CD4-positive, alpha-beta T cell (primary cell): ENCODE measurements around the gene CREB3L2. TPM values are rescaled to one million over a fixed set of nuclear protein-coding genes. Genes with fewer than 3 reads are reported as not detected.

Experiments used
- ATAC-seq: fragments of 200-7000 bp; cut with Tn5 transposase; one replicate; pipeline ENCODE4 v1.10.0; 2022; ENCODE audit warnings: mild to moderate bottlenecking; ENCODE audit not compliant: poor library complexity
- CTCF ChIA-PET: fragments of 350-600 bp; sonication (Branson Sonifier 250); formaldehyde crosslinking; loops from one replicate; lab custom pipeline; 2021; ENCODE audit warnings: antibody characterized with exemption, inconsistent platforms; lab: Charles Lee
- POLR2A ChIA-PET: fragments of 350-600 bp; sonication (Branson Sonifier 250); formaldehyde crosslinking; loops from one replicate; lab custom pipeline; 2021; ENCODE audit warnings: antibody characterized with exemption, inconsistent platforms; lab: Charles Lee
- DNase-seq, 14 experiments: peaks; one replicate each; pipeline ENCODE4 v3.0.0-alpha.2; 2013 to 2020; ENCODE audit warnings: mixed read lengths in 2 of 14
- H3K27ac ChIP-seq, 2 donors: one replicate each; pipeline versions ENCODE4 v1.5.1 to v1.7.0; 2013; ENCODE audit warnings: low read length in 2 of 2, low read depth in 1 of 2, mild to moderate bottlenecking in 1 of 2
- H3K27me3 ChIP-seq, 2 experiments: 1 replicate in 1 of 2; 2 replicates in 1 of 2; pipeline versions ENCODE4 v1.6.1 to v1.7.0; 2013; ENCODE audit warnings: low read length in 2 of 2, control low read depth in 1 of 2, mild to moderate bottlenecking in 1 of 2, moderate library complexity in 1 of 2; ENCODE audit not compliant: insufficient read depth in 2 of 2, control insufficient read depth in 1 of 2
- H3K36me3 ChIP-seq: one replicate; pipeline ENCODE4 v1.6.1; 2013; ENCODE audit warnings: low read length, control low read depth; ENCODE audit not compliant: insufficient read depth
- H3K4me1 ChIP-seq: one replicate; pipeline ENCODE4 v1.6.1; 2013; ENCODE audit warnings: low read length, control low read depth; ENCODE audit not compliant: insufficient read depth
- H3K4me3 ChIP-seq: one replicate; pipeline ENCODE4 v1.5.1; 2013; ENCODE audit warnings: mild to moderate bottlenecking, low read length, moderate library complexity
- H3K9me3 ChIP-seq, 2 experiments: 1 replicate in 1 of 2; 2 replicates in 1 of 2; pipeline versions ENCODE4 v1.6.1 to v1.7.0; 2013; ENCODE audit warnings: low read length in 2 of 2, mild to moderate bottlenecking in 2 of 2, control low read depth in 1 of 2, moderate library complexity in 1 of 2; ENCODE audit not compliant: control insufficient read depth in 1 of 2, insufficient read depth in 1 of 2
- H3K27ac Mint-ChIP-seq: one replicate; pipeline ENCODE4 v1.8.0; 2020; ENCODE audit warnings: mixed read lengths
- H3K27me3 Mint-ChIP-seq: one replicate; pipeline ENCODE4 v1.8.0; 2021; ENCODE audit warnings: mixed read lengths
- H3K36me3 Mint-ChIP-seq: one replicate; pipeline ENCODE4 v1.8.0; 2021; ENCODE audit warnings: low read depth, mixed read lengths
- H3K4me1 Mint-ChIP-seq: one replicate; pipeline ENCODE4 v1.8.0; 2021; ENCODE audit warnings: low read depth, mixed read lengths
- H3K4me3 Mint-ChIP-seq: one replicate; pipeline ENCODE4 v1.8.0; 2020; ENCODE audit warnings: mild to moderate bottlenecking, mixed read lengths
- H3K9me3 Mint-ChIP-seq: one replicate; pipeline ENCODE4 v1.8.0; 2020; ENCODE audit warnings: mixed read lengths
- intact Hi-C, 2 experiments: fragments of 100-400 bp; cut with DNase I in 1 of 2; cut with micrococcal nuclease in 1 of 2; formaldehyde crosslinking; loops; one replicate each; pipeline versions ENCODE4 v1.15.1 to v1.9.0; 2023 to 2025; cut with DNase I, micrococcal nuclease
- total RNA-seq, 174 experiments: library from RNA in 2 of 174; stranded (reverse) in 2 of 174; gene quantifications; one replicate each; pipeline ENCODE4 v1.2.3 and lab custom pipeline; 2021 to 2026
- TF ChIP-seq, protein P1 (sequence below): fragments of 200-600 bp; IDR thresholded peaks from one replicate; pipeline ENCODE4 v1.8.0; 2022; ENCODE audit warnings: antibody characterized with exemption, mild to moderate bottlenecking

Gene CREB3L2
- total RNA-seq, 2 experiments from 2014 or later = 11.7 to 12.9 TPM

DNA sequence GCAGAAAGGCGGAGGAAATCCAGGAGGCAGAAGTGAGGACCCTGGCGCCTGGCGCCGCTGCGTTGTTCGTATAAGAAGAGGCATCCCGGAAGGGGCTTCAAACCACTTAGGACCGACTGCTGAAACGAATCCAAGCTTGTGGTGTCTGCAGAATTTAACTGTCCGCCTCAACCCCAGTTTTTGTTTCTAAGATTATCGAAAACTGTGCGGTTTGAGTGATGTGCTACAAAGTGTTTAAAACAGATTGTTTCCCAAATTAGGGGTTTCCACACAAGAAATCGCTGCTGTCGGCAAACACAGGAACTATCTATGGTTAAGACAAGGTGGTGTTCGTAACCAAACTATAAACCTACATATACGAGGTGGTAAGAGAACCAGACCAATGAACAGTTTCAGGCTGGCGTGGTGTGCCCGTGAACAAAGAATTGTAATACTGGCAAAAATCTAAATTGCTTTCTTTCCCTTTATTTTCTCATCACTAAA is 154.3 kb downstream of the CREB3L2 start:
- ChIA-PET CTCF (no interaction called here), POLR2A (no interaction called here)
- no peak overlapping the region for H3K4me3 ChIP-seq
- H3K36me3 Mint-ChIP-seq = no peaks in the 10 kb centered on the region
- H3K36me3 ChIP-seq = no peaks in the 10 kb centered on the region
- H3K27ac Mint-ChIP-seq = no peak overlapping the region
- peaks cover 42 to 57% of the 10 kb centered on the region in 2 experiments for H3K27me3 ChIP-seq
- DNase-seq = no peak
- ATAC-seq = no peak
- TF ChIP-seq, protein P1, sequence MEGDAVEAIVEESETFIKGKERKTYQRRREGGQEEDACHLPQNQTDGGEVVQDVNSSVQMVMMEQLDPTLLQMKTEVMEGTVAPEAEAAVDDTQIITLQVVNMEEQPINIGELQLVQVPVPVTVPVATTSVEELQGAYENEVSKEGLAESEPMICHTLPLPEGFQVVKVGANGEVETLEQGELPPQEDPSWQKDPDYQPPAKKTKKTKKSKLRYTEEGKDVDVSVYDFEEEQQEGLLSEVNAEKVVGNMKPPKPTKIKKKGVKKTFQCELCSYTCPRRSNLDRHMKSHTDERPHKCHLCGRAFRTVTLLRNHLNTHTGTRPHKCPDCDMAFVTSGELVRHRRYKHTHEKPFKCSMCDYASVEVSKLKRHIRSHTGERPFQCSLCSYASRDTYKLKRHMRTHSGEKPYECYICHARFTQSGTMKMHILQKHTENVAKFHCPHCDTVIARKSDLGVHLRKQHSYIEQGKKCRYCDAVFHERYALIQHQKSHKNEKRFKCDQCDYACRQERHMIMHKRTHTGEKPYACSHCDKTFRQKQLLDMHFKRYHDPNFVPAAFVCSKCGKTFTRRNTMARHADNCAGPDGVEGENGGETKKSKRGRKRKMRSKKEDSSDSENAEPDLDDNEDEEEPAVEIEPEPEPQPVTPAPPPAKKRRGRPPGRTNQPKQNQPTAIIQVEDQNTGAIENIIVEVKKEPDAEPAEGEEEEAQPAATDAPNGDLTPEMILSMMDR = no peak
- peaks cover 0 to 6% of the 10 kb centered on the region in 2 experiments for H3K9me3 ChIP-seq
- H3K4me1 Mint-ChIP-seq = no peaks in the 10 kb centered on the region
- no peak overlapping the region for H3K27ac ChIP-seq
- H3K4me3 Mint-ChIP-seq = peak overlapping the region; percentile 32
- H3K4me1 ChIP-seq = peaks cover 12% of the 10 kb centered on the region
- H3K9me3 Mint-ChIP-seq = no peaks in the 10 kb centered on the region
- intact Hi-C loops = no loop called here
- H3K27me3 Mint-ChIP-seq = peaks cover 81% of the 10 kb centered on the region

DNA sequence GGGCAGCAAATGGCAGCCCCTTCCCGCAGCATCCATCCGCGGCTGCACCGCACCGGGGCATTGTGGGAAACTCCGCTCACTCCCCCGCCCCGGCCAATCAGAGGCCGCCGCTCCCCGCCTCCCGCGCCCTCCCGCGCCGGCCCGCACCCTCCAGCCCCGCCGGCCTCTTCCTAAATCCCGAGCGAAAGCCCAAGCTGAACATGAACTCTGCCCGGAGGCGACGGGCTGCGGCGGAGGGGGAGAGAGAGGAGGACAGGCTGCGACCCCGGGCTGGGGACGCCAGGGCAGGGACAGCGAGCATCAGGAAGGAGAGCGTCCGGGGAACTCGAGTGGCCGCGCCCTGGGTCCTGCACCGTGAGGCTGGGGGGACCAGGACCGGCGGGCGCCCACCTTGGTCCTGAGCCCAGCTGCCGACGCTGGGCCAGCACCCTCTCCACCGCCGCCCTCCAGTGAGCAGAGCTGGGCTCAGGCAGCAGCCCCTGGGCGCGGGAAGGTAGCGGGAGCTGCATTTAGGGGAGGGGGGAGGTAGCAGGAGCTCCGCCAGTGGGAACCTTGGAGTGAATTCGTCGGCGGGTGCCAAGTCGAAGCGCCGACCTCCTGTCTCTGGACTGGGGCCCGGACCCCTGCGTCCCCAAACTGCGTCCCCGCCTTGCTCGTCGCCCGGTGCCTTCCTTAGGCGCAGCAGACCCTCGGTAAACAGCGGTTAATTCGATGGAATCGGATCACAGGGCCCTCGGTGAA is 154.9 kb downstream of the CREB3L2 start, which contains the start of gene DGKI:
TSS of gene DGKI (minus strand) at position 148 of the 741 bp plus-strand sequence.
- Histone ChIP-seq H3K9me3 (peaks cover 0 to 6% of the 10 kb centered on the region in 2 experiments), H3K4me1 (peaks cover 12% of the 10 kb centered on the region), H3K27me3 (peaks cover 42 to 61% of the 10 kb centered on the region in 2 experiments), H3K27ac (no peak within 1 kb of the TSS), H3K36me3 (no peaks in the 10 kb centered on the region), H3K4me3 (peak within 1 kb of the TSS; percentile 12)
- H3K9me3 Mint-ChIP-seq = no peaks in the 10 kb centered on the region
- POLR2A ChIA-PET = no interaction called here
- H3K27me3 Mint-ChIP-seq = peaks cover 86% of the 10 kb centered on the region
- H3K27ac Mint-ChIP-seq = no peak within 1 kb of the TSS
- peak within 1 kb of the TSS; percentile 32 for H3K4me3 Mint-ChIP-seq
- H3K36me3 Mint-ChIP-seq = no peaks in the 10 kb centered on the region
- H3K4me1 Mint-ChIP-seq = no peaks in the 10 kb centered on the region
- intact Hi-C loops = no loop called here
- DNase-seq (peak in 2 of 14 experiments; percentile 4 to 6), ATAC-seq (no peak)
- CTCF ChIA-PET = no interaction called here
- TF ChIP-seq, protein P1 = no peak

DNA sequence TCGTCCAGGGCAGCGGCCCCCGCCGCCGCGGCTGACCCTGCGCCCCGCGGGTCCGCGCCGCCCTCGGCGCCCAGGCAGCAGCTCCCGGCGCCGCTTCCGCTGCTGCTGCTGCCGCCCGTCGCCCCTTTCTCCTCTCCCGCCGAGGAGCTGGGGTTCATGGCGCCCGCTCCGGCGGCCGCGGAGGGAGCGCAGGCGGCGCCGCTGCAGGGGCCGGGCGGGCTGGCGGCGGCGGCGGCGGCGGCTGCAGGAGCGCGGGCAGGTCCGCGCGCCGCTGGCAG is 155.4 kb downstream of the CREB3L2 start:
- H3K36me3 ChIP-seq = no peaks in the 10 kb centered on the region
- intact Hi-C loops = no loop called here
- TF ChIP-seq, protein P1 = no peak
- Mint-ChIP-seq H3K4me3 (no peak overlapping the region), H3K4me1 (no peaks in the 10 kb centered on the region), H3K27me3 (peaks cover 86% of the 10 kb centered on the region), H3K36me3 (no peaks in the 10 kb centered on the region), H3K9me3 (no peaks in the 10 kb centered on the region), H3K27ac (no peak overlapping the region)
- DNase-seq (peak in 3 of 14 experiments; percentile 1 to 24 (median 16)), ATAC-seq (no peak)
- peaks cover 12% of the 10 kb centered on the region for H3K4me1 ChIP-seq
- CTCF ChIA-PET = no interaction called here
- POLR2A ChIA-PET = no interaction called here
- H3K4me3 ChIP-seq = no peak overlapping the region
- H3K27ac ChIP-seq = no peak overlapping the region
- H3K9me3 ChIP-seq = peaks cover 0 to 6% of the 10 kb centered on the region in 2 experiments
- H3K27me3 ChIP-seq = peaks cover 42 to 66% of the 10 kb centered on the region in 2 experiments
